GM19193 (cell line): ENCODE results near the gene P4HA2.

Source experiments
- POLR2A ChIP-seq: IDR thresholded peaks from 4 replicates; pipeline ENCODE4 v1.6.1; 2011; ENCODE audit not compliant: insufficient read depth, insufficient read length; ENCODE audit errors: extremely low read depth

P4HA2 gene

DNA sequence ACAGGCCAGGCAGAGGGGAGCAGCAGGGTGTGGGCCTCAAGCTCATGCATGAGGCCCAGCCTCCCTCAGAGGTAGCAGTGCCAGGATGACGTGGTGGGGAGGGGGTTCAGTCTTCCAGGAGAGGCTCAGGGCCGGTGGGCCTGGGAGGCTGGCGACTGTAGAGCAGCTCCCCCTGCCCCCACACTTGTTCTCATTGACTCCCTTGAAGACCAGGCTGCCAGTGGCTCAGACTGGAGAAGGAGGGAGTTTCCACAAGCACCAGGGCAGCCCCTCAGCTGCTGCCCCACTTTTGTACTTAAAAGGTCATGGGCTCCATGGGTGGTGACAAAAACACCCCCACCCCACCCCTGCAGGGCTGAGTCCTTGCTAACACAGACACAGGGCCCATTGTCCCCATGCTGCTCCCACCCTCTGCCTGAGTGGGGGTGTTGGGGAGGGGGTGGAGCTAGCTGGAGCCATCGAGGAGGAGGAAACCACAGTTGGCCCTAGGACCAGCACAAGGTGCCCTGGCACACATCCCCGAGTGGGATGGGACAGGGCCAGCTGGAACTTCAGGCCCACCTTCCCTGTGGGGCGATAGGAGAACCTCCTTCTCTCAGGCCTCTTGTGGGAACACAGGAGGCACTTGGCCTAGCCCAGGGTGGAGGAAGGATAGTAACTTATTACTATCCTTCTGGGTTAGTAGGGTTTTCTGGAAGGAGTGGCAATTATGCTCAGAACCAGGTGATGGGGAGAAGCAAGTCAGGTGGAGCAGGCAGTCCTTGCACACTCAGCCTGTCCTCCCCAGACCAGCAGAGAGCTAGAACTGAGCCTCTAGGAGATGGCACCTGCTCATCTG is 40.5 kb upstream of the P4HA2 start:
- TF ChIP-seq POLR2A: no peak

GRCh38 chr5:132267166-132267739 is 39.6 kb upstream of the P4HA2 start:
- no peak for TF ChIP-seq POLR2A

DNA sequence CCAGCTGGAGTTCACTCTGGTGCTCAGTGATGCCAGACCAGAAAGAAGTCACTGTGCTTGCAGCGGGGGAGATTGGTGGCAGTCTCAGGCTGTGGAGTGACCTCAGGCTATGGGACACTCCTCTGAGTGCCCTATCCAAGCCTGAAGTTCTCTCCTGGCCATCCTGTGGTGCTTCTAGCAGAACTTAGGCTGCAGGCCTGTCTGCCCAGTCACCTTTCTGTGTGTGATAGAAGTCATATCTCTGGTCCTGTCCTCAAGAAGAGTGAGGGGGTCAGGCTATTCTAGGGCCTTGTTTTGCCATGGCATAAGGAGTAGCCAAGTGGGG is 39.1 kb upstream of the P4HA2 start:
- no peak for TF ChIP-seq POLR2A

- no peak for TF ChIP-seq POLR2A
Measured at GRCh38 chr5:132266031-132266835, 38.6 kb upstream of the P4HA2 start.

GRCh38 chr5:132265336-132266030 is 37.8 kb upstream of the P4HA2 start:
- no peak for TF ChIP-seq POLR2A

GRCh38 chr5:132264546-132265335 is 37.1 kb upstream of the P4HA2 start:
- TF ChIP-seq POLR2A: no peak

- TF ChIP-seq POLR2A: no peak
Measured at GRCh38 chr5:132263548-132264261, 36.1 kb upstream of the P4HA2 start.

- TF ChIP-seq POLR2A: no peak
Measured at GRCh38 chr5:132262882-132263547, 35.4 kb upstream of the P4HA2 start.

GRCh38 chr5:132261881-132262845 is 34.5 kb upstream of the P4HA2 start:
- TF ChIP-seq POLR2A: no peak

DNA sequence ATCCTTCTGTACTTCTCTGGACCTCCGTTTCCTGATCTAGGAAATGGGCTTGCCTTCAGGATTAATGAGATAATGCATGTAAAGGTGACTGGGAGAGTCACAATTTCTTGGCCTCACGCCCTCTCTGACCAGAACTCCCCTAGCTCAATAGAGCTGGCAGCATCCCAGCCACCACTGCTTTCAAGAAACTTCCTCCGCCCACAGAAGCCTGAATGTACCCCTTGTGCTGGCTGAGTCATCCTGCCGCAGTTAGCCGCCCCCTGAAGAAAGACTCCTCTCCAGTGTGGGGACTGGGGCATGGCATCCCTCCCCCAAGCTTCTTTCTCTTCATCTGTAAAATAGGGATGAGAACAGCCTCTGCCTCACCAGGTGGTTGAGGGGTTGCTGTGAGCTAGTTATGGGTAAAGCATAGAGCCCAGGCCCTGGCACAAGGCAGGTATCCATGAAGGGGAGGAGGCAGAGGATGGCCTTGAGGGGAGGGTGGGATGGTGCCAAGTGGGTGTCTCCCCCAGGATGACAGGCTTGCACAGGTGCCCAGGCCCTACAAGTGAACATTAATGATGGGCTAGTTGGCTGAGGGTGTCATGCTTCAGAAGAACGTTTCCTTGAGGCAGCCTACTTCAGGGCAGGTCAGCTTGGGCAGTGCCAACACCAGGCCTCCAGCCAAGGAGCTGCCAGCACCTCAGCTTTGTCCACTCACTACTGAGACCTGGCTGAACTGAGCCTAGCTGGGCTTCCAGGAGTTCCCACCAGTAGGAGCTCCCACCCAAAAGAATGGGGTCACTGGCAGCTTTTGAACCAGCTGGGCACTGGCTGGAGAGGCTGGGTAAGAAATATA is 33.3 kb upstream of the P4HA2 start:
- no peak for TF ChIP-seq POLR2A

DNA sequence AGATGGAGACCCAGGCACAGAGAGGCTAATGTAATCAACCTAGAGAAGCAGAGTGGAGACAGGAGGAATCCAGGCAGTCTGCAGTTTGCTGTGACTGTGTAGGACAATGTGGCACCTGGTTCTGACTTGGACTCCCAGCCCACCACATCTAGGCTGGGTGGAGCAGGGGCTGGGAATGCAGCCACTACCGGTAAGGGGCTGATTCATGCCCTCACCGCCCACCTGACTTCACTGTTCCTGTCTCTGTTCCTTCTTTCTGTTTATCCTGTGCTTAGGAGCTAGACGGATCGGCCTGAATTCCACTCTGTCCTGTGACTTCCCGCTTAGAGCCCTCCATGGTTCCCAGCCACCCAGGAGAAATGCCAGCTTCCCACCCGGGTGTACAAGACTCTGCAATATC is 32.4 kb upstream of the P4HA2 start:
- no peak for TF ChIP-seq POLR2A
